Measurements from ENCODE around the gene KCNQ1.

DNA sequence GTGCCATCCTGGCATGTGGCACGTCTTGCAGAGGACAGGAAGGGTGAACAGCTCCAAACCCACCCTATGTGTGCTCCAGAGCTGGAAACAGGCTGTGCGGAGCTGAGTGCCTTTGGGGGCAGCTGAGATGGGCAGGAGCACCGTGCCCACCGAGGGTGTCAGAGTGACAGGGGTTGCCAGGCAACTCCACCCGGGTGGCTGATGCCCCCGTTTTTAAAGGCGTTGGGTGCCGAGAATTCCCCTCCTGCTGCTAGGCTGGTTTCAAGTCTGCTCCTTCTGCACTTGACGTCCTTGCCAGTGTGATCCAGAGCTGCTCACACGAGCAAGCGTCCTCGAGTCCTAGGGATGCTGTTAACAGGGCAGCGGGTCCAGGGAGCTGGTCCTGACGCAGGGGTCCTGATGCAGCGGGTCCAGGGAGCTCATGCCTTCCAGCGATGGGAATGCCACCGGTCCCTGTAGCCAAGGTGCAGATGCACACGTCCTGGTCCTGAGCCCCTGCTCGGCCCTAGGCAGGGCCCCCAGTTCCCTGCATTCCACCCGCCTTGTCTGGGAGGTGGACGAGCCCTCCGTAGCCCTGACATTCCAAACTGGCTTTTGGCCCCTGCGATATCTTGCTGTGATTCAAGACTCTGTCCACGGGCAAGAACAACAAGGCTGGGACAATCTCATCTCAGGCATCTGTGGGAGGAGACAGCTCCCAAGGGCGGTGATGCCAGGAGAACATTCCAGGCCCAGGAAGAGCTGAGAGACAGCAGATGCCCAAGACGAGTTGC is 4.9 kb downstream of the KCNQ1 start:
- TF ChIP-seq POLR2A (IDR thresholded peaks at IDR 0.05; ENCODE audit: low read length): no peak
- TF ChIP-seq GATA1 (IDR thresholded peaks at IDR 0.05; ENCODE audit: low read depth, low read length): no peak
